Thoracic aorta (tissue), 2 donors: ENCODE results near the gene THRB. TPM values are rescaled to one million over a fixed set of nuclear protein-coding genes. Genes with fewer than 3 reads are reported as not detected.

Source experiments
- ATAC-seq: fragments of 150-250 bp; one replicate; pipeline ENCODE4 v1.8.0; 2017; ENCODE audit warnings: low read depth; ENCODE audit not compliant: insufficient number of reproducible peaks, low FRiP score
- DNase-seq: peaks from one replicate; pipeline ENCODE4 v3.0.0-alpha.2; 2020; ENCODE audit warnings: low spot score
- H3K27ac ChIP-seq, 2 donors: fragments of 200-600 bp; sonication (generic); 1 replicate in 1 of 2; 2 replicates in 1 of 2; pipeline ENCODE4 v1.5.1; 2016; ENCODE audit warnings: mild to moderate bottlenecking in 2 of 2, moderate library complexity in 2 of 2
- H3K27me3 ChIP-seq: fragments of 200-600 bp; sonication (generic); replicated peaks from 2 replicates; pipeline ENCODE4 v1.6.0; 2016; ENCODE audit warnings: mild to moderate bottlenecking; ENCODE audit not compliant: insufficient read depth
- H3K36me3 ChIP-seq: fragments of 200-600 bp; sonication (generic); one replicate; pipeline ENCODE4 v1.5.1; 2016
- H3K4me1 ChIP-seq, 2 donors: fragments of 200-600 bp; sonication (generic); 1 replicate in 1 of 2; 2 replicates in 1 of 2; pipeline versions ENCODE4 v1.5.1 to v1.6.0; 2016; ENCODE audit warnings: low read depth in 2 of 2, mild to moderate bottlenecking in 1 of 2; ENCODE audit not compliant: control insufficient read depth in 1 of 2
- H3K4me3 ChIP-seq: fragments of 200-600 bp; sonication (generic); 2 replicates; pipeline ENCODE4 v1.5.1; 2016; ENCODE audit warnings: mild to moderate bottlenecking
- H3K9me3 ChIP-seq: fragments of 200-600 bp; sonication (generic); 2 replicates; pipeline ENCODE4 v1.5.1; 2016
- CTCF ChIP-seq: fragments of 200-600 bp; sonication (generic); IDR thresholded peaks from one replicate; pipeline ENCODE4 v1.5.1; 2019; ENCODE audit warnings: antibody characterized with exemption
- total RNA-seq, 2 donors: library from RNA; depleted of rRNA; stranded (reverse); fragments of >200 nt; gene quantifications; one replicate each; pipeline versions ENCODE4 v1.1.0 to v1.2.3, GENCODE V29; 2016

THRB gene
- total RNA-seq, 2 donors from 2014 or later: 40.3 to 65.6 TPM

- Histone ChIP-seq H3K27me3 (no peaks in the 10 kb centered on the region), H3K36me3 (no peaks in the 10 kb centered on the region), H3K4me3 (peak overlapping the region; percentile 44), H3K4me1 (peaks cover 18 to 86% of the 10 kb centered on the region in 2 donors), H3K9me3 (no peaks in the 10 kb centered on the region), H3K27ac (peak overlapping the region in 1 of 2 donors; percentile 7)
- DNase-seq: no peak
- no peak for ATAC-seq
- TF ChIP-seq CTCF: no peak
Measured at GRCh38 chr3:24339266-24339825, 155.3 kb downstream of the THRB start.

GRCh38 chr3:24338409-24339130 lies 156.1 kb downstream of the THRB start:
- DNase-seq (no peak), ATAC-seq (no peak)
- Histone ChIP-seq H3K9me3 (no peaks in the 10 kb centered on the region), H3K27ac (peak overlapping the region in 1 of 2 donors; percentile 16), H3K4me1 (peaks cover 14 to 81% of the 10 kb centered on the region in 2 donors), H3K4me3 (no peak overlapping the region), H3K27me3 (no peaks in the 10 kb centered on the region), H3K36me3 (no peaks in the 10 kb centered on the region)
- TF ChIP-seq CTCF: no peak

- peaks cover 14 to 60% of the 10 kb centered on the region in 2 donors for H3K4me1 ChIP-seq
- peak overlapping the region in 1 of 2 donors; percentile 41 for H3K27ac ChIP-seq
- no peak for TF ChIP-seq CTCF
- no peak for DNase-seq
- no peaks in the 10 kb centered on the region for H3K9me3 ChIP-seq
- no peaks in the 10 kb centered on the region for H3K27me3 ChIP-seq
- no peak overlapping the region for H3K4me3 ChIP-seq
- H3K36me3 ChIP-seq: peaks cover 8% of the 10 kb centered on the region
- ATAC-seq: no peak
Measured at GRCh38 chr3:24336101-24336500, 158.5 kb downstream of the THRB start.

- no peak overlapping the region for H3K4me3 ChIP-seq
- peaks cover 0 to 24% of the 10 kb centered on the region in 2 donors for H3K4me1 ChIP-seq
- ATAC-seq (no peak), DNase-seq (no peak)
- peaks cover 11% of the 10 kb centered on the region for H3K36me3 ChIP-seq
- no peaks in the 10 kb centered on the region for H3K27me3 ChIP-seq
- H3K27ac ChIP-seq: no peak overlapping the region
- no peaks in the 10 kb centered on the region for H3K9me3 ChIP-seq
- no peak for TF ChIP-seq CTCF
Measured at GRCh38 chr3:24332092-24332491, 162.6 kb downstream of the THRB start.

- no peak for DNase-seq
- no peak overlapping the region for H3K27ac ChIP-seq
- no peaks in the 10 kb centered on the region for H3K27me3 ChIP-seq
- no peaks in the 10 kb centered on the region for H3K36me3 ChIP-seq
- TF ChIP-seq CTCF: no peak
- no peaks in the 10 kb centered on the region for H3K9me3 ChIP-seq
- H3K4me1 ChIP-seq: no peaks in the 10 kb centered on the region
- no peak overlapping the region for H3K4me3 ChIP-seq
- ATAC-seq: no peak
Measured at GRCh38 chr3:24323272-24323671, 171.4 kb downstream of the THRB start.
